H1 (cell line): Measurements from ENCODE around the gene WDR76. TPM values are rescaled to one million over a fixed set of nuclear protein-coding genes. Genes with fewer than 3 reads are reported as not detected.

Experiments
- CHD7 ChIP-seq: fragments of 300-600 bp; sonication (generic); IDR thresholded peaks from 2 replicates; pipeline ENCODE4 v1.7.1; 2012; ENCODE audit warnings: low read length, moderate library complexity, mild to moderate bottlenecking, inconsistent platforms; ENCODE audit not compliant: insufficient replicate concordance
- NANOG ChIP-seq: IDR thresholded peaks from 2 replicates; pipeline ENCODE4 v1.6.1; 2011; ENCODE audit warnings: low read length, low read depth, mild to moderate bottlenecking, inconsistent platforms; ENCODE audit not compliant: insufficient read depth, poor library complexity, severe bottlenecking
- PHF8 ChIP-seq: fragments of 200-600 bp; sonication (generic); conservative IDR thresholded peaks from 2 replicates; pipeline ENCODE4 v1.7.1; 2012; ENCODE audit warnings: low read depth, mild to moderate bottlenecking, inconsistent platforms, low read length, moderate library complexity
- RAD21 ChIP-seq, 2 experiments: IDR thresholded peaks in 1 of 2; conservative IDR thresholded peaks in 1 of 2; 2 replicates each; pipeline ENCODE4 v1.6.1; 2011; ENCODE audit warnings: low read depth in 2 of 2, low read length in 2 of 2, improper control_type of control experiment in 1 of 2, inconsistent platforms in 1 of 2, mild to moderate bottlenecking in 1 of 2, moderate library complexity in 1 of 2
- RFX5 ChIP-seq: IDR thresholded peaks from 2 replicates; pipeline ENCODE4 v1.6.1; 2011; ENCODE audit warnings: low read depth, low read length, improper control_type of control experiment, borderline replicate concordance
- SIRT6 ChIP-seq: IDR thresholded peaks from one replicate; pipeline ENCODE4 v1.7.1; 2012; ENCODE audit warnings: low read length, inconsistent platforms
- SP4 ChIP-seq: IDR thresholded peaks from 2 replicates; pipeline ENCODE4 v1.6.1; 2012; ENCODE audit warnings: low read length, inconsistent platforms
- polyA plus RNA-seq, 7 experiments: library from polyadenylated mRNA; depleted of rRNA in 3 of 7; stranded (reverse) in 5 of 7; unstranded in 2 of 7; fragments of >200 nt in 5 of 7; fragments of 200-250 nt in 2 of 7; gene quantifications; 1 replicate in 5 of 7; 2 replicates in 1 of 7; 4 replicates in 1 of 7; pipeline versions ENCODE4 v1.2.1 to v1.2.3, GENCODE V29; 2011 to 2013; ENCODE audit warnings: missing spikeins in 2 of 7, mixed read lengths in 2 of 7
- total RNA-seq: library from RNA; stranded (reverse); fragmentation: NEBNext Ultra II Directional; extraction: Animal tissue kit (Norgen Biotek cat#: 25700); gene quantifications from 2 replicates; pipeline ENCODE4 v1.2.1, GENCODE V29; 2021

Gene WDR76
- total and polyA plus RNA-seq, 2 of the 8 experiments (the other 6 are each of a cell fraction or from before 2014, with no cell fraction given) = 4.1 to 18.9 TPM

- TF ChIP-seq NANOG = no peak
- TF ChIP-seq SIRT6 = no peak
- no peak for TF ChIP-seq RFX5
- TF ChIP-seq CHD7 = no peak
- peak; percentile 10; the same call in 1 of the 2 replicates for TF ChIP-seq SP4
- TF ChIP-seq RAD21 (IDR thresholded peaks at IDR 0.05 in 1 of 2, conservative IDR thresholded peaks at IDR 0.05 in 1 of 2; ENCODE audit: low read depth in 2 of 2, low read length in 2 of 2) = no peak
- TF ChIP-seq PHF8 = peak; percentile 95
Observed at GRCh38 chr15:43791993-43792760, 34.6 kb upstream of the WDR76 start, which contains the start of gene SERF2 (continued).
